T-helper 1 cell treated with Interleukin-12 subunit alpha and Interleukin-12 subunit beta and Interleukin-4 antibody, amounts not matched to agents 30 μg/mL and 1 μg/mL, for 36 hours (primary cell): ENCODE measurements around the gene RXFP1.

Source experiments
- H3K27ac Mint-ChIP-seq: one replicate; pipeline ENCODE4 v1.8.0; 2021; ENCODE audit warnings: mild to moderate bottlenecking, mixed read lengths
- H3K27me3 Mint-ChIP-seq: one replicate; pipeline ENCODE4 v1.8.0; 2021; ENCODE audit warnings: low read depth, mixed read lengths
- H3K36me3 Mint-ChIP-seq: one replicate; pipeline ENCODE4 v1.8.0; 2021; ENCODE audit warnings: low read depth, mixed read lengths
- H3K4me1 Mint-ChIP-seq: one replicate; pipeline ENCODE4 v1.8.0; 2021; ENCODE audit warnings: low read depth, mixed read lengths
- H3K4me3 Mint-ChIP-seq: one replicate; pipeline ENCODE4 v1.8.0; 2021; ENCODE audit warnings: mild to moderate bottlenecking, moderate library complexity, mixed read lengths
- H3K9me3 Mint-ChIP-seq: one replicate; pipeline ENCODE4 v1.8.0; 2021; ENCODE audit warnings: mixed read lengths

Gene RXFP1

DNA sequence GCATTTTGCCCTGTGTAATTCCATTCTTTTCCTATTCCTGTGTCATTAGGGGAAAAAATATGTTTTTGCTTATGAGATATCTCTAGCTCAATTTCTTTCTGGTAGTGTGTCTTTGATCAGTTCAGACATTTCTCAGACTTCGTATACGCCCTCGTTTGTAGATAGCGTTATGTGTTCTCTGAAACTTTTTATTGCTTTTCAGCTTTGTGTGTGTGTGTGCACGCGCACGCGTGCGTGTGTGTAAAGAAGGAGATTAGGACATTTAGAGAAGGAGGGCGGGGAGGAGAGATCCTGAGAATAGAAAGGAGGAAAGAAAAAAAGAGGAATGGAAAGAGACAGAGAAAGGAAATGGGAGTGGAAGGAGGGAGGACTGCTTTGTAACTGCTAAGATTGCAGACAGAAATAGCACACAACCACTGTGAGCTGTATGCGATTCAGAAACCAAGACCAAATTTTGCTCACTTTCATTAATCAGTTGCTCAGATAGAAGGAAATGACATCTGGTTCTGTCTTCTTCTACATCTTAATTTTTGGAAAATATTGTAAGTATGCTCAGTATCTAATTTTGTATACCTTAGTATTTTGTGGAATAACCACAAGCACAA is at the start of gene RXFP1:
Gene RXFP1, plus strand, starts transcription at position 399 of the 605 bp plus-strand sequence. Its CDS starts 95 bp downstream, at position 494.
- no peak within 1 kb of the TSS for H3K4me3 Mint-ChIP-seq
- no peaks in the 10 kb centered on the region for H3K4me1 Mint-ChIP-seq
- no peak within 1 kb of the TSS for H3K27ac Mint-ChIP-seq
- H3K9me3 Mint-ChIP-seq, result no peaks in the 10 kb centered on the region
- H3K27me3 Mint-ChIP-seq, result peaks cover 3% of the 10 kb centered on the region
- no peaks in the 10 kb centered on the region for H3K36me3 Mint-ChIP-seq

- Mint-ChIP-seq H3K9me3 (no peaks in the 10 kb centered on the region), H3K4me1 (no peaks in the 10 kb centered on the region)
Measured at GRCh38 chr4:158481811-158482210, 39.9 kb upstream of the RXFP1 start.

GRCh38 chr4:158484173-158484885 is 37.4 kb upstream of the RXFP1 start:
- H3K27ac Mint-ChIP-seq, result no peak overlapping the region
- H3K4me1 Mint-ChIP-seq, result no peaks in the 10 kb centered on the region
- no peaks in the 10 kb centered on the region for H3K36me3 Mint-ChIP-seq
- no peaks in the 10 kb centered on the region for H3K27me3 Mint-ChIP-seq
- H3K4me3 Mint-ChIP-seq, result no peak overlapping the region
- H3K9me3 Mint-ChIP-seq, result no peaks in the 10 kb centered on the region

More at GRCh38 chr4:158481811-158482210, 39.9 kb upstream of the RXFP1 start:
- no peak overlapping the region for H3K27ac Mint-ChIP-seq
- no peaks in the 10 kb centered on the region for H3K36me3 Mint-ChIP-seq
- H3K27me3 Mint-ChIP-seq, result no peaks in the 10 kb centered on the region
- no peak overlapping the region for H3K4me3 Mint-ChIP-seq

DNA sequence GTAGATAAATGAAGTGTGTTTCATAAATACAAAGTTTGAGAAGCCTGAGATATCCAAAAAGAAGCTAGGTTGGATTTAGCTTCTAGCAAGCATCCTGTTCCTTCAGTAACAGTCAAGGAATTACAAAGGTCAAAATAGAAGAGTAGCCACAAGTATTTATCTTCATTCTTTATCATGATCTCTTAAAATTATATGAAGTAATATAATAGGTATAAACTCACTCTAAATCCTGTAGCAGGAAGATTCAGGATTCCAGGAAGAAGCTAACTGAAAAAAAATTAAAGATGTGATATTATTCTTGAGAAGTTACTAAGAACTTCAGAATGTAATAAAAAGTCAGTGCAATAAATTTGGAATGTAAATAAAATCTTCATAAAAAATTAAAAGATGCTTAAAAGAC is 31.1 kb upstream of the RXFP1 start:
- no peak overlapping the region for H3K27ac Mint-ChIP-seq
- H3K9me3 Mint-ChIP-seq, result no peaks in the 10 kb centered on the region

DNA sequence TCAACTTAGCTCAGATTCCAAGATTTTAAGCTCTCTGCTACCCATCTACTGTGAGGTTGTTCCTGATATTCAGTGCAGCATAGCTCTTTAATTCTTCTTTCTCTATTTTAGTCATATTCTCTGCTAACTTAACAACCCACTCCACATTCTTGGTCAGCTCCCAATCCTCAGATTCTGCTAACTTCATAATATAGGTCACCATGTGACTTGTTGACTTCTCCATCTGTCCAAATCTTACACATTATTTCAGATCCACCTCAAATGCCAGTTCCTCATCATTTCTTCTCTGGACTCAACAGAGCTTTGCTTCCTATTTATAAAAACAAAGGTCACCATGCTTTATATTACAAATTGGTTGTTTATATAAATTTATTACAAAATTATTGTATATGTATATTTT is 29.3 kb upstream of the RXFP1 start:
- no peaks in the 10 kb centered on the region for H3K4me1 Mint-ChIP-seq
- H3K4me3 Mint-ChIP-seq, result no peak overlapping the region
- no peaks in the 10 kb centered on the region for H3K9me3 Mint-ChIP-seq
- no peak overlapping the region for H3K27ac Mint-ChIP-seq
- H3K36me3 Mint-ChIP-seq, result no peaks in the 10 kb centered on the region
- no peaks in the 10 kb centered on the region for H3K27me3 Mint-ChIP-seq

More for the DNA sequence above, 31.1 kb upstream of the RXFP1 start:
- H3K27me3 Mint-ChIP-seq, result no peaks in the 10 kb centered on the region
- no peaks in the 10 kb centered on the region for H3K36me3 Mint-ChIP-seq
- no peaks in the 10 kb centered on the region for H3K4me1 Mint-ChIP-seq
- no peak overlapping the region for H3K4me3 Mint-ChIP-seq

- Mint-ChIP-seq H3K4me1 (no peaks in the 10 kb centered on the region), H3K27me3 (no peaks in the 10 kb centered on the region), H3K4me3 (no peak overlapping the region), H3K36me3 (no peaks in the 10 kb centered on the region), H3K9me3 (no peaks in the 10 kb centered on the region), H3K27ac (no peak overlapping the region)
Measured at GRCh38 chr4:158496030-158496741, 25.5 kb upstream of the RXFP1 start.

GRCh38 chr4:158500054-158500453 is 21.6 kb upstream of the RXFP1 start:
- no peaks in the 10 kb centered on the region for H3K4me1 Mint-ChIP-seq
- no peaks in the 10 kb centered on the region for H3K27me3 Mint-ChIP-seq
- no peak overlapping the region for H3K4me3 Mint-ChIP-seq
- H3K9me3 Mint-ChIP-seq, result no peaks in the 10 kb centered on the region
- H3K36me3 Mint-ChIP-seq, result no peaks in the 10 kb centered on the region
- H3K27ac Mint-ChIP-seq, result no peak overlapping the region

DNA sequence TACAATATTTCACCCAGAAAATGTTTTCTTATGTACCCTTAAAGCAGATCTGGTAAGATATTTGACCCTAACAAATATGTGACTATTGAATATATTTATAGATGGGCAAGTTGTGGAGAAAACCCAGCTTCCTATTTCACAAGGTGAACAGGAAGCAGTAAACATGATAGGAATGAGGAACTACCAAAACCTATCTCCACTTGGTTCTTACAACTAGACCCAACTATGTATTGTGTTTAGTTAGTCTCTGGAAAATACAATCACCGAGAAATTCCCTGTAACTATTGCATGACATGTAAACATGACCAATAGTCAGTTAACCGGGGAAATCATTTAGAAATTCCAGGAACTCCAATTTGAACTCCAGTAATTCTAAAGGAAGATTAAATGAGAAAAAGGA is 8.4 kb upstream of the RXFP1 start:
- H3K27ac Mint-ChIP-seq, result no peak overlapping the region
- H3K27me3 Mint-ChIP-seq, result peaks cover 6% of the 10 kb centered on the region
- H3K9me3 Mint-ChIP-seq, result no peaks in the 10 kb centered on the region
- no peaks in the 10 kb centered on the region for H3K36me3 Mint-ChIP-seq
- H3K4me1 Mint-ChIP-seq, result no peaks in the 10 kb centered on the region
- no peak overlapping the region for H3K4me3 Mint-ChIP-seq

DNA sequence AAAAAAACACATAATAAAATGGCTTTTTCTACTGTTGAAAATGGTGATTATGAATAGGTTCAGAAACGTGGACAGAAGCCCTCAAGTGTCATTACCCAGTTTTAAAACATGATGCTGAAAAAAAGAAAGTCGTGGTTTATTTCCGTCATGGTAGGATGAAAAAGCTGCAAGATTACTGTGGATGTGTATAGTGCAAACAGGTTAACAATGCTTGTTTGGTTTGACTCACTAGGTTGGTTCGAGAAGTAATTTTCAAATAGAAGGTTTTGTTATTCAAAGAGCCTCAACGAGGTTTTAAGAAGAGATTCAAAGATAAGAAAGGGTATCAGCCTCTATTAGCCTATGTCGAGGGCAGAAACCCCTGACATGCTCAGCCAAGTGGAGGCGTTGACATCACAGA is 2.5 kb upstream of the RXFP1 start:
- Mint-ChIP-seq H3K9me3 (no peaks in the 10 kb centered on the region), H3K4me3 (no peak overlapping the region), H3K4me1 (no peaks in the 10 kb centered on the region), H3K36me3 (no peaks in the 10 kb centered on the region), H3K27me3 (no peaks in the 10 kb centered on the region), H3K27ac (no peak overlapping the region)

GRCh38 chr4:158523990-158524535 is 2.4 kb downstream of the RXFP1 start:
- H3K36me3 Mint-ChIP-seq, result no peaks in the 10 kb centered on the region
- H3K27ac Mint-ChIP-seq, result no peak overlapping the region
- no peak overlapping the region for H3K4me3 Mint-ChIP-seq
- H3K9me3 Mint-ChIP-seq, result no peaks in the 10 kb centered on the region
- H3K4me1 Mint-ChIP-seq, result no peaks in the 10 kb centered on the region
- peaks cover 3% of the 10 kb centered on the region for H3K27me3 Mint-ChIP-seq

GRCh38 chr4:158527516-158527915 is 5.8 kb downstream of the RXFP1 start:
- Mint-ChIP-seq H3K9me3 (no peaks in the 10 kb centered on the region), H3K4me3 (no peak overlapping the region), H3K27ac (no peak overlapping the region), H3K36me3 (no peaks in the 10 kb centered on the region), H3K27me3 (peaks cover 3% of the 10 kb centered on the region), H3K4me1 (no peaks in the 10 kb centered on the region)

- no peaks in the 10 kb centered on the region for H3K36me3 Mint-ChIP-seq
- H3K27ac Mint-ChIP-seq, result no peak overlapping the region
- no peak overlapping the region for H3K4me3 Mint-ChIP-seq
- peaks cover 3% of the 10 kb centered on the region for H3K27me3 Mint-ChIP-seq
- no peaks in the 10 kb centered on the region for H3K9me3 Mint-ChIP-seq
- H3K4me1 Mint-ChIP-seq, result no peaks in the 10 kb centered on the region
Measured at GRCh38 chr4:158529505-158529904, 7.8 kb downstream of the RXFP1 start.

DNA sequence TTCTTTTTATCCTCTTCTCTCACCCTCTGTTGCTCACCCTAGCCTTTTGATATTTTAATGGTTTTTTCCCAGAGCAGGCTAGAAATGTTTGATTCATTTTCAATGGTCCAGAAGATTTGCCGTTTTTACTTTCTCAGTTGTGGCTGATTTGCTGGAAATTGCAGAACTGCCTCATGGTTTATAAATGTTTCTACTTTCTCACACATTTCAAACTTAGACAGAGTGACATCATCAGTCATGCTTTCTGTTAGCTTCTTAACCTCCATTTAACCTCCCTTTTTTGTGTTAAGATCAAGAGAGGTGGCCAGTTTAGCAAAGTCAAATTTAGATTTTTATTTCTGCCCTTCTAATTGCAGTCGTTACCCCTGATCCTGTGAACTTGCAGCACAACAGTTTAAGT is 8.7 kb downstream of the RXFP1 start:
- H3K4me3 Mint-ChIP-seq, result no peak overlapping the region
- H3K27me3 Mint-ChIP-seq, result no peaks in the 10 kb centered on the region
- no peaks in the 10 kb centered on the region for H3K9me3 Mint-ChIP-seq
- peaks cover 3% of the 10 kb centered on the region for H3K4me1 Mint-ChIP-seq
- H3K27ac Mint-ChIP-seq, result no peak overlapping the region
- H3K36me3 Mint-ChIP-seq, result no peaks in the 10 kb centered on the region

DNA sequence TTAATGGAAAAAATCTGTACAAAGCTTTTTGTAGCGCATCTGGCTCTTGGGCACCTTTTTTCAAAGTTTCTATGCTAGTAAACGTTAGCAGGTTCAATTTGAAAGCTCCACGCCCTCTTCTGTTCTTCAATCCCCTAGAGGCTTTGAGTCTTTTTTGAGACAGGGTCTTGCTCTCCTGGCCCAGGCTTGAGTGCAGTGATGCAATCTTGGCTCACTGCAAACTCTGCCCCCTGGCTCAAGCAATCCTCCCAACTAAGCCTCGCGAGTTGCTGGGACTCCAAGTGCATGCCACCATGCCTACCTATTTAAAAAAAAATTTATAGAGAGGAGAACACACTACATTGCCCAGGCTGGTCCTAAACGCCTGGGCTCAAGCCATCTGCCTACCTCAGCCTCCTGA is 9.2 kb downstream of the RXFP1 start:
- no peaks in the 10 kb centered on the region for H3K9me3 Mint-ChIP-seq
- H3K27me3 Mint-ChIP-seq, result no peaks in the 10 kb centered on the region
- no peak overlapping the region for H3K27ac Mint-ChIP-seq
- no peak overlapping the region for H3K4me3 Mint-ChIP-seq
- no peaks in the 10 kb centered on the region for H3K36me3 Mint-ChIP-seq
- peaks cover 3% of the 10 kb centered on the region for H3K4me1 Mint-ChIP-seq
